GM19025 (cell line): Measurements from ENCODE around the gene PIGO.

Source experiments
- ATAC-seq: cut with Tn5 transposase; IDR thresholded peaks from one replicate; pipeline ENCODE4 v1.9.1; 2021; ENCODE audit warnings: mild to moderate bottlenecking, low read depth, moderate library complexity; ENCODE audit not compliant: unreplicated experiment

The PIGO gene

GRCh38 chr9:35107297-35108290, 11.2 kb upstream of the PIGO start:
- no peak for ATAC-seq

- no peak for ATAC-seq
Measured at GRCh38 chr9:35106343-35106730, 9.9 kb upstream of the PIGO start.

GRCh38 chr9:35105571-35106342, 9.4 kb upstream of the PIGO start:
- no peak for ATAC-seq

GRCh38 chr9:35105126-35105525, 8.7 kb upstream of the PIGO start:
- no peak for ATAC-seq

- ATAC-seq: no peak
Measured at GRCh38 chr9:35104586-35104985, 8.2 kb upstream of the PIGO start.

GRCh38 chr9:35103660-35104191, 7.3 kb upstream of the PIGO start:
- no peak for ATAC-seq

GRCh38 chr9:35102769-35103659, 6.6 kb upstream of the PIGO start, which contains the start of gene STOML2:
STOML2 (minus strand) TSS chr9:35103131; CDS start chr9:35103094, 37 bp downstream.
- ATAC-seq: peak; percentile 95

- no peak for ATAC-seq
Measured at GRCh38 chr9:35102465-35102768, 6.0 kb upstream of the PIGO start.

- no peak for ATAC-seq
Measured at GRCh38 chr9:35097573-35097972, 1.2 kb upstream of the PIGO start.

GRCh38 chr9:35091536-35091935, 4.9 kb downstream of the PIGO start:
- ATAC-seq: no peak

GRCh38 chr9:35089434-35089833, 7.0 kb downstream of the PIGO start:
- ATAC-seq: no peak

- no peak for ATAC-seq
Measured at GRCh38 chr9:35085078-35085477, 11.3 kb downstream of the PIGO start.

GRCh38 chr9:35079426-35080341, 16.7 kb downstream of the PIGO start, which contains the start of gene FANCG:
FANCG (minus strand) TSS chr9:35079942; CDS start chr9:35079524, 418 bp downstream.
- peak; percentile 95 for ATAC-seq

- no peak for ATAC-seq
Measured at GRCh38 chr9:35079041-35079425, 17.4 kb downstream of the PIGO start.

GRCh38 chr9:35078066-35078465, 18.3 kb downstream of the PIGO start:
- no peak for ATAC-seq

GRCh38 chr9:35076848-35077247, 19.5 kb downstream of the PIGO start:
- no peak for ATAC-seq

- no peak for ATAC-seq
Measured at GRCh38 chr9:35075358-35075757, 21.0 kb downstream of the PIGO start.

GRCh38 chr9:35074791-35075190, 21.6 kb downstream of the PIGO start:
- ATAC-seq: no peak

GRCh38 chr9:35074141-35074540, 22.2 kb downstream of the PIGO start:
- no peak for ATAC-seq
